ENCODE results near the gene OPTC.

- TF ChIP-seq CTCF (IDR thresholded peaks at IDR 0.05 in 4 of 5, conservative IDR thresholded peaks at IDR 0.05 in 1 of 5) (no peak), POLR2A (IDR thresholded peaks at IDR 0.05) (no peak)
Measured at GRCh38 chr1:203519896-203520295, 25.9 kb downstream of the OPTC start.

All from gastrocnemius medialis (tissue), 4 donors.